Fibroblast of skin of left biceps (primary cell): ENCODE data around the gene INPP5A.
"Not testable (repeated sequence)": the region's sequence is repeated elsewhere in the genome, so short reads cannot be mapped to it uniquely, and the experiment has no call there.

ENCODE experiments used
- DNase-seq, 2 experiments: peaks; one replicate each; pipeline ENCODE4 v3.0.0-alpha.2; 2013; ENCODE audit warnings: low read depth in 2 of 2

Gene INPP5A, protein sequence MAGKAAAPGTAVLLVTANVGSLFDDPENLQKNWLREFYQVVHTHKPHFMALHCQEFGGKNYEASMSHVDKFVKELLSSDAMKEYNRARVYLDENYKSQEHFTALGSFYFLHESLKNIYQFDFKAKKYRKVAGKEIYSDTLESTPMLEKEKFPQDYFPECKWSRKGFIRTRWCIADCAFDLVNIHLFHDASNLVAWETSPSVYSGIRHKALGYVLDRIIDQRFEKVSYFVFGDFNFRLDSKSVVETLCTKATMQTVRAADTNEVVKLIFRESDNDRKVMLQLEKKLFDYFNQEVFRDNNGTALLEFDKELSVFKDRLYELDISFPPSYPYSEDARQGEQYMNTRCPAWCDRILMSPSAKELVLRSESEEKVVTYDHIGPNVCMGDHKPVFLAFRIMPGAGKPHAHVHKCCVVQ

DNA sequence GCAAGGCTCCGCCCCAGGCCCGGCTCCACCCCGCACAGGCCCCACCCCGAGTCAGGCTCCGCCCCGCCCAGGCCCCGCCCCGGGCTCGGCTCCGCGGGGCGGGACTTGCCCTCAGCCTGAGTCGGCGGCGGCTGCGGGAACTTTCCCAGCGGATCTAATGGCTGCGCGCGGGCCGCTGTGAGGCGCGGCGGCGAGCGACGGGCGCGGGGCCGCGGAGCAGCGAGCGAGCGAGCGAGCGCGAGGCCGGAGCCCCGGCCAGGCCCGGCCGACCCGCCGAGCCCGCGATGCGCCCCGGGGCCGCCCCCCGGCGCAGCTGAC, at the start of gene INPP5A:
INPP5A (plus strand) TSS at position 104 of the 318 bp plus-strand sequence. CDS start 310 bp downstream, outside the sequence.
- no peak for DNase-seq

DNA sequence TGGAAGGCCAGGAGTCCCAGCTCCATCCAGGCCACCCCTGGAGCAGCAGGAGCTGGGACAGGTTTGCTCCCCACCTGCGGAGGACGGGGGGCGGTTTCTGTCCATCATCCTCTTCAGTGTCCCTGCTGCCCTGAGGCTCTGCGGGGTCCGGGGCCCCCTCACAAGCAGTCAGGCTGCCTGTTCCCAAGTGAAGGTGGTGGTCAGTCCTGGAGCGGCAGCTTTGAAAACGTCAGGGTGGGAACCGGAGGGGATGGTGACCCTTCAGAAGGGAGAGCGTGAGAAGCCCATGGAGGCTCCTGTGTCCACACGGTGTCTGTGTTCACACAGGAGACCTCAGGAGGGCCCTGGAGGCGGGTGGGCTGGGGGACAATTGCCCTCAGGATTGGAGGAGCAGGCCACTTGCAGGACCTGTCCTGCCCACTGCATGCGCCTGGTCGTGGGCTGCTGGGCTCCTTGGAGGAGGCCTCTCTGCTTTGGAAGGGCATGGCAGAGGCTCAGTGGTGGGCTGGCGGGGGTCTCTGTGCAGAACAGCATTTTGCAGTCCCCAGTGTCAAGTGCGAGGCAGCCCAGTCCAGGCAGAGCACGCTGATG, 49.3 kb upstream of the INPP5A start:
- DNase-seq = no peak

DNA sequence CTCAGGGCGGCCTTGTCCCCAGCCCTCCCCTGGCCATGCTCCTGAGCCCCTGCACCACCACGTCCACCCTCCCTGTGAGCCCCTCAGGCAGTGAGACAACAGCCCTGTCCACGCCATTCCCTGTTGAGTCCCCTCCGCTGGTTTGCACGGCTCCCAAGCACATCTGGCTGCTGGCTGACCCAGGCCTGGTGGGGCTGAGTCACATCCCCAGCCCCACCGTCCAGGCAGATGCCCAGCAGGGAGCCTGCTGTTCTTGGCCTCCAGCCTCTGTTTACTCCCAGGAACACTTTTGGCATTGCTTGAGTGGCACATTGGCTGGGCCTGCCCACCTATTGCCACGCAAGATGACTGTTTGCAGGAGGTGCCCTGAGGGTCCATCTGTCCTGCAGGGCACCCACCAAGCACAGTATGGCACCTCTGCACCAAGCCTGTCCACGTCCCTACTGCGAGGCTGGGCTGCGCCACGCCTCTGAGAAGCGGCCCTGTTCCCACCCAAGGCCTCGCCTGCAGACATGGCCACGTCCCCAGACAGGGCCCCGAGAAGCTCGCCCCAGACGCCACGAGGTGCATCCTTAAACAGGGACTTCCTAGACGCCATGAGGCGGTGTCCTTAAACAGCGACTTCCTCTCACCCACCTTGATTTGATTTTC, 48.4 kb upstream of the INPP5A start:
- DNase-seq = no peak

DNA sequence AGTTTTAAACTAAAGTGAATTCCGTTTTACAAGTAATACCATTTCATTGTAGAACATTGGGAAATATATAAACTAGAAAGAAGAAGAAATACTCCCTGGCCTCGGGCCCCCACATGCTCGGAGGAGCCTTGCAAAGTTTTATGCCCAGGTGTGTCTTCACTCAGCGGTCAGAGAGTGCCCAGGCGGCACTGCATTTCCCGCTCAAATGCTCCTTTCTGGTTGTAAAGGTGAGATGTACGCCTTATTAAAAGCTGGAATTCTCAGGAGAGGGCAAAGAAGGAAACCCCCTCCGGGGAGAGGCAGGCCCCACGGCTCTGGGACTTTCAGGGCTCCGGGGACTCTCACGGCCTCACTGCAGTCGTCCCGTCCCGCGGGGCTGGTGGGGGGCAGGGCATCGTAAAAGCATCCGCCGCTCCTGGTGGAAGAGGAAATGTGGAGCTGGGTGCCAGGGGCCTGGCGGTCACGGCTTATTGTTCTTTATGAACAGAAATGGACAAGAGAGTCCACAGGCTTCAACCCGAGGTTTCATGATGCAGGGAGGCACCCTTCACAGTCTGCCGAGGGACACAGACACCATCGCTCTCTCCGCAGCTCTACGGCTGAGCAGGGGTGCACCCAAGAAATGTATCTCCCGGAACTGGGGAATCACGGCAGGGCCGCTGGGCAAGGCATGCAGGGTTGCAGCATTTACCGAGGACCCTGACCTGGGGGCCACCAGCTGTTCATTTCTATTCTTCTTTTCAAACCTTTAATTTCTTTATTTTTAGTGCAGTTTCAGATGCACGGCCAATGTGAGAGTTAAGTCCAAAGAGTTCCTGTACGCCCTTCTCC, 47.7 kb upstream of the INPP5A start:
- no peak for DNase-seq

DNA sequence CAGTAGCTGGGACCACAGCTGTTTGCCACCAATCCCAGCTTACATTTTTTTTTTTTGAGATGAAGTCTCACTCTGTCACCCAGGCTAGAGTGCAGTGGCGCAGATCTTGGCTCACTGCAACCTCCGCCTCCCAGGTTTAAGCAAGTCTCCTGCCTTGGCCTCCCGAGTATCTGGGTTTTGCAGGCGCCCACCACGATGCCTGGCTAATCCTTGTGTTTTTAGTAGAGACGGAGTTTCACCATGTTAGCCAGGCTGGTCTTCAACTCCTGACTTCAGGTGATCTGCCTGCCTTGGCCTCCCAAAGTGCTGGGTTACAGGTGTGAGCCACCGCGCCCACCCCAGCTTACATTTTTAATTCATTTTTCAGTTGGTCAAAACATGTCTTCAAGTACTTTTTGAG, 46.1 kb upstream of the INPP5A start:
- DNase-seq = not testable (repeated sequence)

DNA sequence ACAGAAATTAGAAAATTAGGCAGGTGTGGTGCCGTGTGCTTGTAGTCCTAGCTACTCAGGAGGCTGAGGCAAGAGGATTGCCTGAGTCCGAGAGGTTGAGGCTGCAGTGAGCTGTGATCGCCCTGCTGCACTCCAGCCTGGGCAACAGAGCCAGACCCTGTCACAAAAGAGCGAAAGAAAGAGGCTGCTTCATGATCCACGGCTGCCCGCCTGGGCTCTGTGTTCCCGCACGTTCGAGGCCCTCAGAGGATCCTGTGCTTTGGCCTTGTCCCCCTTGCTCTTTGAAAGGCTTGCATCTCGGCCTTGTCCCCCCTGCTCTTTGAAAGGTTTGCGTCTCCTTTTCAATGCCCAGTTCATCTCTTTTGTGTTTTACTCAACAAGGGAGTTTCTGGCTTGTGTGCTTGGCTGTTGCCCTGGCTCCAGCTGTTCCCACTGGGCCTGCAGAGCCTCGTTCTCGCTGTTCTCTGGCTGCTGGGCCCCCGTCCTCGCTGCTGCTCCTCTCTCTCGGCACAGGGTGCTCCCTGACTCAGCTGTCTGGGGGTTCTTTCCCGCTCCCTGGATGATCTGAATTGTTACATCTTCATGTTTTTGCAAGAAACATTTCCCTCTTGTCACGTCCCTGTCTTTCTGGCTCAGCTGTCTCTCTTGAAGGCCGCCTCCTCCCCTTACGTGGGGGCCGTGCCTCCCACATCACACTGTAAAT, 45.1 kb upstream of the INPP5A start:
- DNase-seq = no peak

DNA sequence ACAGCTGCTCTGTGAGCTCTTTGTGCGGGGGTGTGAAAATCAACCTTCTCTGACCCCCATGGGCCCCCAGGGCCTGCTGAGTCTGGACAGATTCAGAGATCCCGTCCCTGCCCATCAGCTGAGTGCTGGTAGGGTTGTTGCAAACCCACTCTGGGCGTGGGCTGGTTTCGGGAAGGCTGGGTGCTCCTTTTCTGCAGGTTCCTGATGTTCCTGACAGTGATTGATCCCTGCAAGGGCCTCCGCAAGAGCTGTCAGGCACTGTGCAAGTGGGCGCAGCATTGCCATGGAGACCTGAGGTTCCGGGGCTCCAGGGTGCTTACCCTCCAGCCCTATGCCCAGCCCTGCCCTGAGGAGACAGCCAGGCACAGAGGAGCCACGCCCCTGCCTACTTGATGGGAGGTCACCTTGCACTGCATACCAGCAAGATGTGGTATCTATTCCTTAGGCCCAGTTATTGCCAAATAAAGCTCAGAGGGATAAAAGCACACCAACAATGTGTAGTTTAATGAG, 44.3 kb upstream of the INPP5A start:
- DNase-seq = no peak

DNA sequence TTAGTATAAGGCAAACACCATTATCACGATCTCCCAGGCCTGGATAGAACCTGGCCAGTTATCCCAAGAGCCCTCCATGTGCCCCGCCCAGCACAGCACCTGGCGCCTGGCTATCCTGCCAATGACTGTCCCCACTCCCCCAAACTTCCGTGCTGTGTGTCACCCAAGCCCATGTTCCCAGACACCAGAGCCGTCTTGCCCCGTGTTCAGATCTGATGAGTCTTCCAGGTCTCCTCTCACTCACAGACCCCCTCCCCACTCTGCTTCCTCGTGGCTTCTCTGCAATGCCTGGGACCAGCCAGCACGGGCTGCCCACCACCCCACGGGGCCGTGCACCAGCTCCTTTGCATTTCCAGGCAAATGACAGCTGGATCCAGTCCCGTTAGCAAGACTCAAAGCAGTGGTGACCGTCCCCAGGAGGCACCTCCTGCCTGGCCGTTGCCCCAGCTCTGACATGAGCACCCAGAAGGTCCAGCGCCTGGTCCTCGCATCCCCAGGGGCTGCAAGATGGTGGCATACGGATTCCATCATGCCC, 43.8 kb upstream of the INPP5A start:
- DNase-seq = no peak

DNA sequence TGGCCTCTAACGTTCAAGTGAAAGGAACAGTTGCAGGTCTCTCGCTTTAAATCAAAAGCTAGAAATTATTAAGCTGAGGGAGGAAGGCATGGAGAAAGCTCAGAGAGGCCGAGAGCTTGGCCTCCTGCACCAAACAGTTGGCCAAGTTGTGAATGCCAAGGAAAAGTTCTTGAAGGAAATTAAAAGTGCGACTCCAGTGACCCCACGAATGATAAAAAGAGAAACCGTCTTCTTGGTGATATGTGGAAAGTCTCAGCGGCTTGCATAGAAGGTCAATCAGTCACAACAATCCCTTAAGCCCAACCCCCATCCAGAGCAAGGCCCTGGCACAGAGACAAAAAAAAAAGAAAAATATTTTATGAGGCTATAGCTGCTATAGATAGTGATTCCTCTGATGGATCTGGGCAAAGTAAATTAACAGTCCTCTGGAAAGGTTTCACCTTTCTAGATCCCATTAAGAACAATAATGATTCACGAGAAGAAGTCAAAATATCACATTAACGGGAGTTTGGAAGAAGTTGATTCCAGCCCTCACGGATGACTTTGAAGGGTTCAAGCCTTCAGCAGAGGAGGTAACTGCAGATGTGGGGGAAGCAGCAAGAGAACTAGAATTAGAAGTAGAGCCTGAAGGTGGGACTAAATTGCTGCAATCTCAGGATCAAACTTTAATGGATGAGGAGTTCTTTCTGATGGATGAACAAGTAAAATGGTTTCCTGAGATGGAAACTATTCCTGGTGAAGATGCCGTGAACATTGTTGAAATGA, 42.5 kb upstream of the INPP5A start:
- DNase-seq = no peak

DNA sequence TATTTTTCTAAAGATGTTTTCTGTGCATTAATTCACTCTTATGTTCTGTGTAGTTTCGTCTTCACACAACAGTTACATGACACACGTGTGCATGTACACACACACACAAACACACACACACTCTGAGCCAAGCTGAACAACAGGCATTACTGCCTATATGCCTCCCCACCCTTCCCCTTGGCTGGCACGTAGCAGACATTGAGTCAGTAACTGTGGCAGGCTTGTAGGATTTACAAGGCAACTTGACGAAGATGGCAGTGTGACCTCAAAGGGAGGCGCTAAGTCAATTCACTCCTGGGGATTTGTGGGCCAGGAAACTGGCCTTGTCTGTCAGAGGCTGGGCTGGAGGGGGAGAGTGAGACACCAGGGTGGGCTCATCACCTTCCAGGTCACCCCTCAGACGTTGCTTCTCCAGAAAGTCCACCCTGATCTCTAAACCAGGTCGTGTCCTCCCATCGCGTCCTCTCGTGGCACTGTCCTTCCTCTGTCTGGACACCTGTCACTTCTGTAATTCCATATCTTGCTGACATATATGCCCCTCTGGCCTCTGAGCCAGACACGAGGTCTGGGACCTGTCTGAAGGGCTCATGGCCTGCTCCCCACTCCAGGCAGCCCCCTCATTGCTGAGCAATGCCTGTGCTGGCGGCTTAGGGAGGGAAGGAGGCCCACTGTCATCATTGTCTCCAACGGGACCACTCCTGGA, 41.1 kb upstream of the INPP5A start:
- no peak for DNase-seq

DNA sequence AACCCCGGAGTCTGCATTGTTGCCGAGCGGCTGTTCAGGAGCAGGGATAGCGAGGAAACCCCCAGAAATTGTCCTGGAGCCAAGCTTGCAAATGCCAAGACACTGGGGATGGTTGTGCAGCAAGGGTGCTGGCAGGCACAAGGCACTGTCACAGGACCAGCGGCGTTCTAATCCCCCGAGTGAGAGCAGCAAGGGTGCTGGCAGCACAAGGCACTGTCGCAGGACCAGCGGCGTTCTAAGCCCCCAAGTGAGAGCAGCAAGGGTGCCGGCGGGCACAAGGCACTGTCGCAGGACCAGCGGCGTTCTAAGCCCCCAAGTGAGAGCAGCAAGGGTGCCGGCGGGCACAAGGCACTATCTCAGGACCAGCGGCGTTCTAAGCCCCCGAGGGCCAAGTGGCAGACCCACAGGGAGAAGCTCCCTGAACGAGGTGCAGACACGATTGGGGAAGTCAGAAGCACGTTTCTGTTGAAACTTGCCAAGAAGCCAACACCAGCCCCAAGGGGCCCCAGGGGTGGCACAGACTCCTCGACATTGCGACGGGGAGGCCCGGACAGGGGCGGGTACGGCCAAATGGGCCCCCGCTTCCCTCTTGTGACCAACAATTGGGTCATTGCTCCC, 40.4 kb upstream of the INPP5A start:
- no peak for DNase-seq

DNA sequence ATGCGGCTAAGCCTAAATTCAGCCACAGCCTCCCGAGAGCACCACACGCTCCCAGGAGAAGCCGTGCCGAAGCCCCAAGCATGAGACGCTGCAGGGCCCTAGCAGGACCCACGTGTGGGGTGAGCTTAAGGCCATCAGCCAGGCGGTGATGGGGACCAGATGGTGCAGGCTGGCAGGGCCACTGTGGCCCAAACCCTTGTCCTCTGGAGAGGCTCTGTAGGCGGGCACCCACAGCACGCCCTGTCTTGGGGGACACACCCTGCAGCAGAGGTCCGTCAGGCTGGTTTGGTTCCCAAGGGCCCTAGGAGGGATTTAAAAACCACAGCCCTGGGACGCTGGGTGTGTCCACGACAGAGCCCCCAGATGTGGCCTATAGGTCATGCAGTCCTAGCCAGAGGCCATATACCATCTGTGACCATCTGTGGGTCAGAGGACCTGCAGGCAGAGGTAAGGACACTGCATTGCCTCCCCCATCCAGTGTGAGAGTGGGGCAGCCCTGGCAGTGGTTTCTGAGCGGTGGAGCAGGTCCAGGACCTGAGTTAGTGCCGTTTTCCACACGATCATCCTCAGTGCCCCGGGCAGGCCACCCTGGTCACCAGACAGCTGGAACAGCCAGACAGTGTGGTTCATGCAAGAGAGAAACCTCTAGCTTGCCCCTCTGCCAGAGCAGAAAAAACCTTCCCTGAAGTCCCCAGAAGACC, 39.6 kb upstream of the INPP5A start:
- no peak for DNase-seq

DNA sequence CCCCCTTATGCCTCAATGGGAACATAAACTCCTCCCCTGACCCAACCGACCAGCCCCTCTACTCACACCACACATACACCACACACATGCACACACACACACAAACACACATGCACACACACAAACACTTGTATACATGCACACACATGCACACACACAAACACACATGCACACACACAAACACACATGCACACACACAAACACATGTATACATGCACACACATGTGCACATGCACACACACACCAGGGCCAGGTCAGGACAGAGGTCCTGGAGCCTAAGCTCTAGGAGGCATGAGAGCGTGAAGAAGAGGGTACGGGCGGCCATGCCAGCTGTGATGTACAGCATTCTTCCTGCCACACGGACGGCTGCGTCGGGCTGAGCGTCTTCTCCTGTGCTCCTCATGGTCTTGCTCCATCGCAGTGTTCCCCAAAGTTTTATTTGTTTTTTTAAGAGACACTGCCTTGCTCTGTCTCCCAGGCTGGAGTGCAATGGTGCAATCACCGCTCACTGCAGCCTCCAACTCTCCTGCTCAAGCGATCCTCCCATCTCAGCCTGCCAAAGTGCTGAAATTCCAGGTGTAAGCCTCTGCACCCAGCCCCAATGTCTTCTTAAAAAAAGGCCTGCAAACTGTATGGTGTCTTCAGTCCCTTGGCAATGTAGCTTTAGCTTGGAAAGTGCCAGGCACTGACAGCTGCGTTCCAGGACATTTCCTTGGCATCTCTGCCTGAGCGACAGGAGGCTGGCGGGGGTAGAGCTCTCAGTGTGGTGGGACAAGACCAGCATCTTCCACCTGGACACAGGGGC, 38.8 kb upstream of the INPP5A start:
- DNase-seq = no peak

DNA sequence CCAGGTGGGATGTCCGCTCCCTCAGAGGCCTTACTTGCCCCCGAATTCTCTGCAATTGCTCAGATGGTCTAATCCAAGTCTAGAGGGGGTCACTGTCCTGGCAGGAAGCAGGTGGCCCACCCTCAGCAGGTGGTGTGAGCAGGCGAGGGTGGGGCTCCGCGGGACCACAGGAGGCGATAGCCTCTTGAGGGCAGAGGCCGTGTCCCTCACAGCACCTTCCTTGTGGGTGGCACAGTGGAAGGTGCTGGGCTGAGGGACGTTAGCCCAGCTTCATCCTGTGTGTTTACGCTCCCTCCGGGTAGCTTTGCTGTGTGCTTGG, 38.3 kb upstream of the INPP5A start:
- DNase-seq = no peak

DNA sequence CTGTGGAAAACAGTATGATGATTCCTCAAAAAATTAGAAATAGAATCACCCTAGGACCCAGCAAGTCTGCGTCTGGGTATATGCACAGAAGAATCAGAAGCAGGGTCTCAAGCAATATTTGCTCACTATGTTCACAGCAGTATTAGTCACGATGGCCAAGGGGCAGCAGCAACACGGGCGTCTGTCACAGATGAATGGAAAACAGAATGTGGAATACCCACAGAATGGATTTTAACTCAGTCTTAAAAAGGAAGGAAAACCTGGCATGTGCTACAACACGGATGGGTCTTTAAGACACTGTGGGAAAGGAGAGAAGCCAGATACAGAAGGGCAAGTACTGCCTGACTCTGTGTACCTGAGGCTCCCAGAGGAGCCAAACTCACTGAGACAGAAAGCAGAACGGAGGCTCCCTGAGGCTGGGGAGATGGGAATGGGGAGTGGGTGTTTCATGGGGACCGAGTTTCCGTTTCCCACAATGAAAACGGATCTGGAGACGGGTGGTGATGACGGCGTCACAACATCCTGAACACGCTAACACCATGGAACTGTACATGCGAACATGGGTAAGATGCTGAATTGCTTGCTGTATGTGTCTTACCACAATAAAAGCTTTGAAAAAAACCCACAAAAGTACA, 36.7 kb upstream of the INPP5A start:
- DNase-seq = no peak

DNA sequence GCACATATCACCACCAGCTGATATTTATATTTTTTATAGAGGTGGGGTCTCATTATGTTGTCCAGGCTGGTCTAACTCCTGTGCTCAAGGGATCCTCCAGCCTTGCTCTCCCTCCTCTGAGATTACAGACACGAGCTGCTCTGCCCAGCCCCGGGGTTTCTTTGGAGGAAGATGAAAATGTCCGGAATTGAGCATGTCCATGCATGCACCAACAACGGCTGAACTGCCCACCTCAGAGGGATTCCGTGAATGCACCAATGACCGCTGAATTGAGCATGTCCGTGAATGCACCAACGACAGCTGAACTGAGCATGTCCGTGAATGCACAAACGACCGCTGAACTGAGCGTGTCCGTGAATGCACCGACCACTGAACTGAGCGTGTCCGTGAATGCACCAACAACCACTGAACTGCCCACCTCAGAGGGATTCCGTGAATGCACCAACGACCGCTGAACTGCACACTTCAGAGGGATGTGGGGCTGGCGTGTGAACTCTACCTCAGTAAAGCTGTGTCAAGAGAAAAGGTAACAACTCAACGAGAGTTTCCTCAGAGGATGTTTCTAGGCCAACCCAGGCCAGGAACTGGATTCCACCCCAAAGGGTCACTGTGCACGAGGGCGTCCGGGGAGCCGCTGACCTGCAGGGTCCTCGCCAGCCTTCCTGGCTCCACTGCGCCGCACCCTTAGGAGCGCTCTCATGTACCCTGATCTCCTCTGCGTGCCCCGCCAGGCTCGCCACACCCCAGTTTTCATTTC, 34.9 kb upstream of the INPP5A start:
- no peak for DNase-seq
